NCI-H748 (cell line): ENCODE results near the gene SLC7A6OS.

Experiments
- DNase-seq: peaks from one replicate; lab custom pipeline; 2025; ENCODE audit not compliant: unreplicated experiment; lab: John Stamatoyannopoulos, UW

SLC7A6OS gene

DNA sequence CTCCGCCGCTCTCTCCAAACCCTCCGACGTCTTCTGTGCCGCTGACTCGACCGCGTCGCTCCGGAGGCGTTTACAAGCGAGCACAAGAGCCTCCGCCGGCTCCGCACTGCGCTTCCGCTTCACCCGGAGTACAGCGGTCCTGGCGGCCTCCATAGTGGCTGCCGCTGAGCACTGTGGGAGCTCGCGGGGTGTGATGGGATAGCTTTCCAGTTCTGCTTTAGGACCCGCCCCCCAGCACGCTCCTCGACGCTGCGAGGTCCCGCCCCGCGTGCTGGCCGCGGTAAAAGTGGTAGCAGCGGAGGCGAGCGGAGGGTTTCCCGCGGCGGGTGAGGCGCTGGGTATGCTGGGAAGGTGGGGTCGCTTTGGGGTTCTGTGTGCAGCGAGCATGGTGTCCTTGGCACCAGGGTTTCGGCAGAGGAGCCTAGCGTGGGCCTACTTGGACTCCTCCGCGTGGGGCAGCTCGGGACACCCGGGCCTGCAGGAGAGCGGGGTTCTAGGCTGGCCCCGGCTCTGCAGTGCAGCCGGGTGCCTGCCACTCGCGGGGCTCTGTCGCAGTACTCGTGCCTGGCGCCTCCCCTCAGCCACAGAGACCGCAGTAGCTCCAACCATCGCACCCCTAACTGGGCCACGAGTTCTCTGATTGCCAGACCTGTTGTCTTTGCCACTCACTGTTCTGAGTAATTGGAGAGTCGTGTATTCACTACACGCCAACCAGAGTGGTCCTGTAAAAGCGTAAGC lies at the start of gene SLC7A6OS, which contains the start of gene PRMT7:
Gene SLC7A6OS (minus strand): TSS at position 173 of the 738 bp plus-strand sequence. CDS start 20 bp downstream, at position 153.
Gene PRMT7 (plus strand): TSS at position 246 of the 738 bp plus-strand sequence. CDS start 4,961 bp downstream, outside the sequence.
- peak; percentile 89 for DNase-seq

DNA sequence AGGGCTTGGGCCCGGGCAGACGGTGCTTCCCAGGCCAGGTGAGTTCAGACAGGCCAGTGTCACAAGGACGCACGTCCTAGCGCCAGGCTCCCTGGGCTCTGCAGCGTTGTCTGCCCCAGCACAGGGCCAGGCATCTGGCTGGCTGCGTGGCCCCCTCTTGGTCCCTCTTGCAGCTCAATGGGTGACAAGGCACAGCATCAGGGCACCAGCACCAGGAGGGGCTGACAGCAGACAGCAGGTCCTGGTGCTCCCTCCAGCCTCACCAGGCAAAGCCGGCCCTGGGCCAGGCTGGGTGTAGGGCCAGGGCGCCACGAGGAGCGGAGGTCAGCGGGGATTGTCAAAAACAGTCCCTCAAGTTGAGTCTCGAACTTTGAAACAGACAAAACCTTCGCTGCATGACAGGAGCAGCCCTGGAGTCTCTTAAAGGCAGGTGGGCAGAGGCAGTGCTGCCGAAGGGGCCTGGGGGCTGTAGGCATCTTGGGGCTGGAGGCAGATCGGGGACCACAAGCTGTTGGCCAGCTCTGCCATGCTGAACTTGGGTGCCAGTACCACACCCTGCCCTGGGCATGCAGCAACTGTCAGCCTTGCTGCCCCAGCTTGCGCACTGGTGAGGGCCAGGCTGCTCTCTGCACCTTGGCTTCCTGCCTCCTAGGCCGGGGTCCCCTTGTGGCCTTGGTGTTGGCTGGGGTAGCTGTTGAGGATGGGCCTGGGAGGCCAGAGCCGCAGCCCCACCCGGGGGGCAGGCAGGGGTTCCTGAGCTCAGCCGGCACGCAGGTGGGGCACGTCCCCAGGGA lies 48.8 kb upstream of the SLC7A6OS start:
- no peak for DNase-seq

DNA sequence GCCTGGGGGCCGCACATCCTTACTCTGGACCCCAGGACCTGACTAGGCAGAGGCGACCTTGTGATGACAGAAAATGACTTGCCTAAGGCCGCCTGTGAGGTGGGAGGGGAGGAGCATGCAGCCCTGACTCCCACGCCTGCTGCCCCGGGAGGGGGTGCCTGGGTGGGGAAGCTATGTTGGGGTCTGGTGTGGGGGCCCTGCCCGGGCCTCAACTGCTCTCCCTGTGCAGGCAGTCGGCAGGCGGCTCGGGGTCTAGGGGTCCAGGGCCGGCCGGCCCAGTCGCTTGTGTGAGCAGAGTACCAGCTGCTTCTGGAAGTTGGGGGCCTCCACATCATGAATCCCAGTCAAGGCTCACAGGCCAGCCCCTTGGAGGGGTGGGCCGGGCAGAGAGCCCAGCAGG lies 48.2 kb upstream of the SLC7A6OS start:
- no peak for DNase-seq

DNA sequence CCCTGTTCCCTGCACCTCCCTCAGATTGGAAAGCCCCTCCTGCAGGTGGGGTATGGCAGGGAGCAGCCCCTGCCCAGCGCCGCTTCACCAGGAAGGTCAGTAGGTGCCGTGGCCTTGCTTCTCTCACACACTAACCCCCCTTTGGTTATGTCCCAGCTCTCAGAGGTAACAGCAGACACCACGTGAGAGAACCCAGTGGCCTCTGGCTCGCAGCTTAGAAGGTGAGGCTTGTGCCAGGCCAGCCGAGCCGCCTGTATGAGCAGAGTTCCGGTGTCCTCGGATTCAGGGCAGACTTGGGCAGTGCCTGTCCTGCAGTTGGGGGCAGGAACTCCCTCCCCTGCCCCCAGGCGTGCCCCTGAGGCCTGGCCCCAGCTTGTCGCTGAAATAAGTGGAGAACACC lies 47.2 kb upstream of the SLC7A6OS start:
- DNase-seq = no peak

DNA sequence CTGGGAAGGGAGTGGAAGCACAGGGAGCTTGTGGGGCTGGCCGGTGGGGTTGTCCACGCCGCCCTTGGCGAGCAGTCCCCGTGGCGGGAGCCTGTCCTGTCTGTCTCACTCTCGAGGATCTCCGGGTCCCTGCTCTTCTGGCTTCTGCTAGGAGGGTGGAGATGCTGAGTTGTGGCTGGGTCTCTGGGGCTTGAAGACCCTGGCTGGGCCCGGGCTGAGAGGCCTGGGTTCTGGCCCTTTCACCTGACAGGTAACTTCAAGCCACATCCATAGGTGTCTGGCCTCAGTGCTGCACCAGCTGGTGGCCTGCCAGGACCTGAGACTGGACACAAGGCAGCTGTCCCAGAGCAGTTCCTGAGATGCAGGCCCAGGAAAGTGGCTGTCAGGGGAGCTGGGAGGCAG lies 46.8 kb upstream of the SLC7A6OS start:
- DNase-seq = no peak

DNA sequence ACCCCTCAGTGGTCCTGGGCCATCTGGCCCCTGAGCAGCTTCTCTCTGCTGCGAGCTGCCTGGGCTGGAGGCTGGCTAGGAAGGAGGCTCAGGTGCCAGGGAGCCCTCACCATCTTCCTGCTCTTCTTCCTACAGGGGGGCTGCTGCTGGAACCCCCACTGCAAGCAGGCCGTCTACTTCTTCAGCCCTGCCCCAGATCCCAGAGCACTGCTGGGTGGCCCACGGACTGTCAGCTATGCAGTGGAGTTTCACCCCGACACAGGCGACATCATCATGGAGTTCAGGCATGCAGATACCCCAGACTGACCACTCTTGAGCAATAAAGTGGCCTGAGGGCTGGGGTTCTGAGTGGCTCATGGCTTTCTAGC lies 46.2 kb upstream of the SLC7A6OS start:
- no peak for DNase-seq

DNA sequence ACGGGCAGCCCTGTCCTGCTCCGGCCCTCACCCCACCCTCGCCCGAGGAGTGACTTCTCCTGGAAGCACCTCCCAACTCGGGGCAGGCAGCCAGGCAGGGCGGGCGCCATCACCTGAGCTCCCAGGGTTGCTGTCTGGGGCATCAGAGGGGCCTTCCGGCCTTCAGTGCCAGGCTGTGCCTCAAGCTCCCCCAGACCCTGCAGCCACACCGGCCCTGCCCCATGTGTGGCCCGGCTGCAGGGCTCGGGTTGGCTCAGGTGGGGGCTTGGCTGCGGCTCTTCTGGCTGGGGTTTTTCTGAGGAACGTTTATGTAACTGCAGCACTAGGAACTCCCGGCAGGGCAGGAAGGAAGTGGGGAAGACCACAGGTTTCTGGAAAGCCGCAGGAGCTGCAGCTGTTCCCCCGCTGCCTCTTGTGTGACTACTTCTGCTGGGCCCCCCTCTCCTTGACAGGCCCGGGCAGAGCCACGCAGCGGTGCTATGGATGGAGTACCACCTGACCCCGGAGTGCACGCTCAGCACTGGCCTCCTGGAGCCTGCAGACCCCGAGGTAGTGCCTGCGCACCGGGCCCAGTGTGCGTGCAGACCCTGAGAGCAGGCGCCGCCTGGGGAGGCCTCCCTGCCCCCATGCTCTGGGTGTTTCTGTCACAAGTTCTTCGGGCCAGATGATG lies 45.6 kb upstream of the SLC7A6OS start:
- DNase-seq = no peak

DNA sequence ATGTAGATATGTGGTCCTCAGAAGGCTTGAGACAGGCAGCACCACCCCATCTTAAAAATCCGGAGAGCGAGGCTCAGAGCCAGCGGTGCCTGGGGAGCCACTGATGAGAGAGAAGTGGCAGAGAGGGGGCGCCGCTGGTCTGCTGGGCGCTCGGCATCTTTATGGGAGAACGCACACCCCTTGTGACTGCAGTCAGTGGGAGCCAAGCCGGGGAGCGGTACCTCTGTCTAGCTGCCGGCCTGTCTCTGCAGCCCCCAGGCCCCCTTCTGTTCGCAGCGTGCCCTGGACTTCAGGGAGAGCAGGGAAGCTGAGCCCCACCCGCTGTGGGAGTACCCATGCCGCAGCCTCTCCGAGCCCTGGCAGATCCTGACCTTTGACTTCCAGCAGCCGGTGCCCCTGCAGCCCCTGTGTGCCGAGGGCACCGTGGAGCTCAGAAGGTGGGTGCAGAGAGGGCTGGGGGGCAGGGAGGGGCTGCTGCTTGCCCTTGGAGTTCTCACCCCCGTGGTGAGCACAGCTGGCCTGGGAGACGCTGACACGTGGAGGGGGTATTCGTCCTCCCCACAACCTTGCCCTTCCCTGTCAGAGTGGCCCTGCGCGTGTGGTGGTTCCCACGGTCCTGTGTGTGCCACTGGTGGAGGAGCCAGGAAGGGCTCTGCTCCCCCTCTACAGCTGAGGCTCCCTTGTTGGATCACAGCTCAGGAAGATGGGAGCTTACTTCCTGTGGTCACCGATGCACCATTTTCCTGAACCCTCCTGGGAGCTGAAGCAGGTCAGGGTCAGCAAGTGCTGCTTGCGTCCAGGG lies 44.9 kb upstream of the SLC7A6OS start:
- no peak for DNase-seq

DNA sequence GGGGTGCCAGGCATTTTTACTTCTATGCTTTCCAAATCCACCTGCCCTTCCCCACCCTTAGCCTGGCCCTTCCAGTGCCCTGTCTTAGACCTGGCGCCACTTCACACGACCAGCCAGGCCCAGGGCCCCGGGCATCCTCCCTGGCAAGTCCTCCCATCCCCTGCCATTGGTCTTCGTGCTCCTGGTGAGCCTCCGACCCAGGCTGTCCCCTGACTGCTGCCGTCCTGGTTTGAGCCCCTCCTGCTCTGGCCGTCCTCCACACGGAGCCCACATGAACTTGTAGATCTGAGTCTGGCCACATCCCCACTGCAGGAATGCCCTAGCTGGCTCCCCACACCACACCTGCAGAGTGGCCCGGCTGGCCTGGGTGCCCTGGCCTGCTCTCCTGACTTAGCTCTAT lies 44.1 kb upstream of the SLC7A6OS start:
- no peak for DNase-seq

DNA sequence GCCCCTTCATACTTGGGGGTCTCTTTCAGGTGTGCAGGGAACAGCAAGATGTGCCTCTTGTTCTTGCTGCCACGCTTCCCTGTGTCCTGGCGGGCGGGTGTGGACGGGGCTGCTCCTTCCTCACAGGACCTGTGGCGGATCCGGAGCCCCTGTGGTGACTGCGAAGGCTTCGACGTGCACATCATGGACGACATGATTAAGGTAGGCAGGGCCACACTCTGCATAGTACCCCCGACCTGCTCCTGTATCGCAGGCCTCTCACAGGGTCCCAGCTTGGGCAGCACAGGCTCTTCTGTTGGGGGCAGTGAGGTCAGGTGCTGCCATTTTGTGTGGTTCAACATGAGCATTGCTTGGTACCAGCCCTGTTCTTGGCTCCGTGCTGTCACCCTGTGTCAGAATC lies 42.6 kb upstream of the SLC7A6OS start:
- no peak for DNase-seq

DNA sequence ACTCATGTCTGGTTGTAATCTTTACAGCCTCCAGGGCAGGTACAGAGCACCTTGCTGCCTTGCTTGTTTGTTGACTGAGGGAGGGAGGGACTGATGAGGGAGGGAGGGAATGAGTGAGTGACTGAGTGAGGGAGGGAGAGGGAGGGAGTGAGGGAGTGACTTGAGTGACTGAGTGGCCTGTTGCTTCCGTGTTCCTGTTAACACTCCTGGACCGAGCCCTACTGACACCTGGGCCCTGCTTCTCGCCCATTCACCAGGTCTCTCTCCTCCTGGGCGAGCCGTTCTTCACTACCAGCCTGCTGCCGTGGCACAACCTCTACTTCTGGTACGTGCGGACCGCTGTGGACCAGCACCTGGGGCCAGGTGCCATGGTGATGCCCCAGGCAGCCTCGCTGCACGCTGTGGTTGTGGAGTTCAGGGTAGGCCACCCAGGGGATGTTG lies 41.3 kb upstream of the SLC7A6OS start:
- DNase-seq = no peak

DNA sequence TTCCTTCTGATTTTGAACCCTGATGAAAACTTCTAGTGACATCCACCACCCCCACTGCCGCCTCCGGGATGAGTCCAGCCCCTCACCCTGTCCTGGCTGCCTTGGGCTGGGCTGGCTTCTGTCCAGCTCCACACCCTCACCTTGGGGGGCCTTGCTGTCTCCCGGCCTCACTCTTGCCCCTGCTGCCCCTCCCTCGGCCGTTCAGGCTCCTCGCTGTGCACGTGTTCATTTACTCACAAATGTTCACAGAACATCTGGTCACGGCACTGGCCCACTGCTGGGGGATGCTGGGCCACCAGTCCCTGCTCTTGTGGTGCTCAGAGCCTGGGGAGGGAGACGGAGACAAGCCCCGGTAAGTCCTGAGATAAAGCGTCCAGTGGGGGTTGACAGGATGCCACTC lies 40.7 kb upstream of the SLC7A6OS start:
- DNase-seq = no peak

DNA sequence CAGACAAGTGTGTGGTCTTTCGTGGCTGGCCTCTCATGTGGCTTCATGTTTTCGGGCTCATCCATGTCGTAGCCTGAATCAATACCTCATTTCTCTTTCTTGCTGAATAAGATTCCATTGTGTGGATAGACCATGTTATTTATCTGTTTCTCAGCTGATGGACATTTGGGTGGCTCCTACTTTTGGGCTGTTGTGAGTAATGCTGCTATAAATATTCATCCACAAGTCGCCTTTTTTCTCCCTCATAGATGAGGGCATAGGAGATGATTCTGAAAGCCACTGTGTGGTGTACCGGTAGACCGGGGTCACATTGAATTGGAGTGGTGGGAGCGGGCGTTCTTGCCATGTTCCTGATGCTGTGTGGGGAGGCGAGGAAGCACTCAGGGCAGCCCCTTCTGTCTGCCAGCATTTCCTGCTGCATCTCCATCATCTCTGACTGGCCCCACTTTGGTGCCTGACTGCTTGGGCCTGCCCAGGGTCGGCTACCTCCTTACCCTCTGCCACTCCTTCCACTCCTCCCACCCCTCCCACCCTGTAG lies 40.1 kb upstream of the SLC7A6OS start:
- DNase-seq = no peak

DNA sequence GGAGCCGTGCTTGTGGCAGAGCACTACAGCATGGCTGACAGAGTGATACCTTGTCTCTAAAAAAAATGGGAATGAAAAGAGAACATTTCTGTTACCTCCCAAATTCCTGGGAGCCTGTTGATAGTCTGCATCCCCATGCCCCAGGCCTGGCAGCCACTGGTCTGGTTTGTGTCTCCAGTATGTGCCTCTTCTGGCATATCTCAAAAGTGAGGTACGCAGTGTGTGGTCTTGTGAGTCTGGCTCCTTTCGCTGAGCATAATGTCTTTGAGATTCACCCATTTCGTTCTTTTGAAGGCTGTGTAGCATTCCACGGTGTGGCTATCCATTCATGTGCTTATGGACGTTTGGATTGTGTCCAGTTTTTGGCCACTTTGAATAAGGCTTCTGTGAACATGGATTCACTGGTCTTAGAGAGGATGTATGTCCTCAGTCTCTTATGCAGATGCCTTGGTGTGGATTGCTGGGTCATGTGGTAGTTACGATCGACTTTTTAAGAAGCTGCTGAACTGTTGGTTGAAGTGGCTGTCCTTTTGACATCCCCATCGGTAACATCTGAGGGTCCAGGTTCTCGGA lies 39.2 kb upstream of the SLC7A6OS start:
- DNase-seq = no peak

DNA sequence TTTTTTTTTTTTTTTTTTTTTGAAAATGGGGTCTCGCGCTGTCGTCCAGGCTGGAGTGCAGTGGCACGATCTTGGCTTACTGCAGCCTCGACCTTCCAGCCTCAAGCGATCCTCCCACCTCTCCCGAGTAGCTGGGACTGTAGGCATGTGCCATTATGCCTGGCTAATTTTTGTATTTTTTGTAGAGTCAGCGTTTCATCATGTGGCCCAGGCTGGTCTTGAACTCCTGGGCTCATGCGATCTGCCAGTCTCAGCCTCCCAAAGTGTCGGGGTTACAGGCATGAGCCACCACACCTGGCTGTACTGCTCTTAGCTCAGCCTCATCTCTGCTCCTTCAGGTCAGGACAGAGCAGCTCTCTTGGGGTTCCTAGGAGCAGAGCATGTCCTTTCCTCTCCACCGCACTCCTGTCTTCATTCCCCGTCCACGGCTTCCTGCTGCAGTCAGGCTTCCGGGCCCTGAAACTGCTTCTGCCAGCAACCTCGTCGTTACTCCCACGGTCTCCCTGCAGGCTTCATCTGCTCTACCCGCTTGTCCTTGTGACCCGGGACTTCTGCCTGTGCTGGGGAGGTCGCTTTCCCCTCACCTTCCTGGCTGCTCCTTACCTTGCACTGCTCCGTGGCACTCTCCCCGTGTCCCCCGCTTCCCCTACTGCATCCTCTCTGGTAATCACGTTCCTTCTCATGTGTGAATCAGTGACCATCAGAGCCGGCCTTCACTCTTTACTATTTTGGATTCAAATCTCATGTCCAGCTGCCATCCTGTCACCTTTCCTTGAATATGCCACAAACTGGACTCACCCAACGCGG lies 38.1 kb upstream of the SLC7A6OS start:
- no peak for DNase-seq

DNA sequence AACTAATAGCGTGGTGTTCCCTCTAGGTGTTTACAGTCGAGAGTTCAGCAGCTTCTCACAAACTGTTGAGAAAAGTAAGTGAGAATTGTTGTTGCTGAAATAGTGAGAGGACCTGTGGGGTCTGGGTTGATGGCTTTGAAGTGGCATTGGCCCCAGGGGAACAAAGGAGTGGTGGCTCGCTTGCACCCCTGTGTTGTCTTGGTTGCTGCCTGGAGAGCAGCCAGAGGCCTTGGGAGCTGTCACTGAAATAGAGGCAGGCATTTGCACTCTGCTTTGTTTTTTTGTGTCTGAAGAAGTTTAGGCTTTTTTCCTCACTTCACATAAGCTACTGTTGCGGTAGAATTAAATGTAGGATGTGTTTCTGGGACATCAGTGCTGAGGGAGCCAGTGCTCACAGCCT lies 36.9 kb upstream of the SLC7A6OS start:
- DNase-seq = no peak

DNA sequence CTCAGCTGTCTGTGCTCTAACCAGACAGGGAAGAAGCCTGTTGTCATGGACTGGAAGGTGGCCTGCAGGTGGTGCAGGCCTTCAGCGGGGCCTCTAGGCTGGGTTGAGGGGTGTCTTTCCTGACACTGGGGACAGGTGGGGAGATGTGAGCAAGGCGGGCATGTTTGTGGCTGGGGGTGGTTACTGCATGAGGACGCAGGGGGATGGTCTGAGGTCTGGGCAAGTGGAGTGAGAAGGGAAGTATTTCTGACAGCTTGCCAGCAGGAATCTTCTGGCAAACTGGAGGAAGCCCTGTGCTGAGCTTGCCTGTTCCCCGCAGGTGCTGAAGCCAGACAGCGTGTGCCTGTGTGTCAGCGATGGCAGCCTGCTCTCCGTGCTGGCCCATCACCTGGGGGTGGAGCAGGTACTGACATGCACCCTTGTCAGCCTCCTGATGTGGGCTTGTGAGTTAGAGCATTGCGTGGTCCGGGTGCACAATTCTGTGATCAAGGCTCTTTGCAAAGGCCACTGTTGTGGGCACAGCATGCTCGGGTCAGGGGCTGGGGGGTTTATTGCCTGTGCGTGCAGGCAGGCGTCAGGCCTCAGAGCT lies 36.2 kb upstream of the SLC7A6OS start:
- DNase-seq = no peak

DNA sequence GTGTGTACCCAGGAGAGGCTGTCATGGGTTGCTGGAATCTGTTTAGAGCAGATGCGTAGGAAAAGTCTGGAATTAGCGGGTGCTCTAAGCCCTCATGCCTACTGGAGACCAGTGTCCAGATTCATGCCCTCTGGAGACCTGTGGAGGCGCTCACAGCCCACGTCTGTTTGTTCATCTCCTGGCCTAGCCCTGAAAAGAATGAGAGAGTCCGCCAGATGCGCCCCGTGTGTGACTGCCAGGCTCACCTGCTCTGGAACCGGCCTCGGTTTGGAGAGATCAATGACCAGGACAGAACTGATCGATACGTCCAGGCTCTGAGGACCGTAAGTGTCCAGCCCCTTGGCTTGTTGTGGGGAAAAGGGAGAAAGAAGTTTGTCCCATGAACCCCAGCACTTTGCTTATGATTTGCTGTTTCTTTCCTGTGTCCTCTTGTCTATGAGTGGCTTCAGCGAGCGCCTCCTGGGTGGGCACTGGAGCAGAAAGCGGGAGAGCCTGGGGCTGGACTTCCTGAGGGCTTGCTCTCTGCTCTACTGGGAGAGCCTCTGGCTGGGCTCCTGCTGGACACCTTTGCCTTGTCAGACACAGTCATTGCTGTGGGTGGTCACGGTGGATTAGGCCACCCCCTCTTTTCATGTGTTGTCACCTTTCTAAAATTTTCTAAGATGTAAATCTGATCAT lies 35.4 kb upstream of the SLC7A6OS start:
- DNase-seq = no peak
